Nucleus accumbens (tissue), 56 donors: ENCODE results near the gene CEP57.

Experiments used
- DNase-seq, 56 donors: peaks; one replicate each; lab custom pipeline; 2025; lab: John Stamatoyannopoulos, UW

The CEP57 gene

GRCh38 chr11:95790123-95790932 is at the start of gene CEP57:
Gene CEP57 (plus strand): TSS chr11:95790498. CDS start chr11:95790699, 201 bp downstream.
- DNase-seq: peak; percentile 62 to 98 (median 90)

GRCh38 chr11:95750101-95750500 is 40.2 kb upstream of the CEP57 start:
- no peak for DNase-seq

GRCh38 chr11:95751515-95751914 is 38.8 kb upstream of the CEP57 start:
- no peak for DNase-seq

- no peak for DNase-seq
Observed at GRCh38 chr11:95760941-95761340, 29.4 kb upstream of the CEP57 start.

- DNase-seq: no peak
Observed at GRCh38 chr11:95762534-95762933, 27.8 kb upstream of the CEP57 start.

GRCh38 chr11:95764267-95764898 is 25.9 kb upstream of the CEP57 start:
- DNase-seq: no peak

- DNase-seq: no peak
Observed at GRCh38 chr11:95766701-95767100, 23.6 kb upstream of the CEP57 start.

GRCh38 chr11:95767498-95767897 is 22.8 kb upstream of the CEP57 start:
- DNase-seq: no peak

- DNase-seq: no peak
Observed at GRCh38 chr11:95768521-95768920, 21.8 kb upstream of the CEP57 start.

- DNase-seq: no peak
Observed at GRCh38 chr11:95776859-95777258, 13.4 kb upstream of the CEP57 start.

GRCh38 chr11:95778699-95779098 is 11.6 kb upstream of the CEP57 start:
- DNase-seq: no peak

GRCh38 chr11:95780544-95780943 is 9.8 kb upstream of the CEP57 start:
- DNase-seq: no peak

- peak in 22 of 56 donors; percentile 4 to 59 (median 30) for DNase-seq
Observed at GRCh38 chr11:95788921-95789505, 1.3 kb upstream of the CEP57 start.

GRCh38 chr11:95789506-95790122 is 684 bp upstream of the CEP57 start, which contains the start of gene FAM76B:
Gene FAM76B (minus strand): TSS chr11:95789782. CDS start chr11:95789478, 304 bp downstream.
- peak; percentile 72 to 99 (median 96) for DNase-seq

GRCh38 chr11:95790933-95791708 is 823 bp downstream of the CEP57 start:
- peak in 48 of 56 donors; percentile 6 to 77 (median 56) for DNase-seq

GRCh38 chr11:95791709-95792033 is 1.4 kb downstream of the CEP57 start:
- no peak for DNase-seq

- DNase-seq: no peak
Observed at GRCh38 chr11:95792200-95792599, 1.9 kb downstream of the CEP57 start.

GRCh38 chr11:95792700-95793099 is 2.4 kb downstream of the CEP57 start:
- DNase-seq: no peak

- DNase-seq: no peak
Observed at GRCh38 chr11:95793116-95793515, 2.8 kb downstream of the CEP57 start.

- no peak for DNase-seq
Observed at GRCh38 chr11:95794086-95794485, 3.8 kb downstream of the CEP57 start.
